Thoracic aorta (tissue), 2 donors: ENCODE measurements around the gene FAM78A. TPM values are rescaled to one million over a fixed set of nuclear protein-coding genes. Genes with fewer than 3 reads are reported as not detected.

ENCODE experiments used
- ATAC-seq: fragments of 150-250 bp; one replicate; pipeline ENCODE4 v1.8.0; 2017; ENCODE audit warnings: low read depth; ENCODE audit not compliant: insufficient number of reproducible peaks, low FRiP score
- DNase-seq: peaks from one replicate; pipeline ENCODE4 v3.0.0-alpha.2; 2020; ENCODE audit warnings: low spot score
- H3K27ac ChIP-seq, 2 donors: fragments of 200-600 bp; sonication (generic); 1 replicate in 1 of 2; 2 replicates in 1 of 2; pipeline ENCODE4 v1.5.1; 2016; ENCODE audit warnings: mild to moderate bottlenecking in 2 of 2, moderate library complexity in 2 of 2
- H3K27me3 ChIP-seq: fragments of 200-600 bp; sonication (generic); replicated peaks from 2 replicates; pipeline ENCODE4 v1.6.0; 2016; ENCODE audit warnings: mild to moderate bottlenecking; ENCODE audit not compliant: insufficient read depth
- H3K36me3 ChIP-seq: fragments of 200-600 bp; sonication (generic); one replicate; pipeline ENCODE4 v1.5.1; 2016
- H3K4me1 ChIP-seq, 2 donors: fragments of 200-600 bp; sonication (generic); 1 replicate in 1 of 2; 2 replicates in 1 of 2; pipeline versions ENCODE4 v1.5.1 to v1.6.0; 2016; ENCODE audit warnings: low read depth in 2 of 2, mild to moderate bottlenecking in 1 of 2; ENCODE audit not compliant: control insufficient read depth in 1 of 2
- H3K4me3 ChIP-seq: fragments of 200-600 bp; sonication (generic); 2 replicates; pipeline ENCODE4 v1.5.1; 2016; ENCODE audit warnings: mild to moderate bottlenecking
- H3K9me3 ChIP-seq: fragments of 200-600 bp; sonication (generic); 2 replicates; pipeline ENCODE4 v1.5.1; 2016
- total RNA-seq, 2 donors: library from RNA; depleted of rRNA; stranded (reverse); fragments of >200 nt; gene quantifications; one replicate each; pipeline versions ENCODE4 v1.1.0 to v1.2.3, GENCODE V29; 2016
- TF ChIP-seq, protein P1 (sequence below): fragments of 200-600 bp; sonication (generic); IDR thresholded peaks from one replicate; pipeline ENCODE4 v1.5.1; 2019; ENCODE audit warnings: antibody characterized with exemption

Gene FAM78A
- total RNA-seq, 2 donors from 2014 or later, result 5.0 to 5.7 TPM

DNA sequence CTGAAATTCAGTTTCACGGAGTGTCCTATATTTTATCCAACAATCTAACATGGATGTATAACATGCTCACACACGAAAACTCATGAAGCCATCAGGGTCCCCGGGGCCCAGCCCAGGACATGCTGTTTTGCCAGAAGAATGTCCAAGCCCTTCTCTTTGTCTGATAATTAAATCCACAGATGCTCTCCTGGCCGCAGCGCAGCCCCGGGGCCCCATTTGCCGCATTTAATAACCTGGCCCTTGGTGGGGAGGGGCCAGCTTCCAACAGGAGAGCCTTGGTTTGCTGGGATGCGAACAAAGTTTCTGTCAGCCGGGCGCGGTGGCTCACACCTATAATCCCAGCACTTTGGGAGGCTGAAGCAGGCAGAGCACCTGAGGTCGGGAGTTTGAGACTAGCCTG lies 43.2 kb upstream of the FAM78A start:
- TF ChIP-seq, protein P1, sequence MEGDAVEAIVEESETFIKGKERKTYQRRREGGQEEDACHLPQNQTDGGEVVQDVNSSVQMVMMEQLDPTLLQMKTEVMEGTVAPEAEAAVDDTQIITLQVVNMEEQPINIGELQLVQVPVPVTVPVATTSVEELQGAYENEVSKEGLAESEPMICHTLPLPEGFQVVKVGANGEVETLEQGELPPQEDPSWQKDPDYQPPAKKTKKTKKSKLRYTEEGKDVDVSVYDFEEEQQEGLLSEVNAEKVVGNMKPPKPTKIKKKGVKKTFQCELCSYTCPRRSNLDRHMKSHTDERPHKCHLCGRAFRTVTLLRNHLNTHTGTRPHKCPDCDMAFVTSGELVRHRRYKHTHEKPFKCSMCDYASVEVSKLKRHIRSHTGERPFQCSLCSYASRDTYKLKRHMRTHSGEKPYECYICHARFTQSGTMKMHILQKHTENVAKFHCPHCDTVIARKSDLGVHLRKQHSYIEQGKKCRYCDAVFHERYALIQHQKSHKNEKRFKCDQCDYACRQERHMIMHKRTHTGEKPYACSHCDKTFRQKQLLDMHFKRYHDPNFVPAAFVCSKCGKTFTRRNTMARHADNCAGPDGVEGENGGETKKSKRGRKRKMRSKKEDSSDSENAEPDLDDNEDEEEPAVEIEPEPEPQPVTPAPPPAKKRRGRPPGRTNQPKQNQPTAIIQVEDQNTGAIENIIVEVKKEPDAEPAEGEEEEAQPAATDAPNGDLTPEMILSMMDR, result no peak
- ATAC-seq (no peak), DNase-seq (no peak)
- no peak overlapping the region for H3K27ac ChIP-seq
- no peaks in the 10 kb centered on the region for H3K27me3 ChIP-seq
- no peaks in the 10 kb centered on the region for H3K4me1 ChIP-seq
- H3K4me3 ChIP-seq, result no peak overlapping the region
- H3K36me3 ChIP-seq, result no peaks in the 10 kb centered on the region
- no peaks in the 10 kb centered on the region for H3K9me3 ChIP-seq

DNA sequence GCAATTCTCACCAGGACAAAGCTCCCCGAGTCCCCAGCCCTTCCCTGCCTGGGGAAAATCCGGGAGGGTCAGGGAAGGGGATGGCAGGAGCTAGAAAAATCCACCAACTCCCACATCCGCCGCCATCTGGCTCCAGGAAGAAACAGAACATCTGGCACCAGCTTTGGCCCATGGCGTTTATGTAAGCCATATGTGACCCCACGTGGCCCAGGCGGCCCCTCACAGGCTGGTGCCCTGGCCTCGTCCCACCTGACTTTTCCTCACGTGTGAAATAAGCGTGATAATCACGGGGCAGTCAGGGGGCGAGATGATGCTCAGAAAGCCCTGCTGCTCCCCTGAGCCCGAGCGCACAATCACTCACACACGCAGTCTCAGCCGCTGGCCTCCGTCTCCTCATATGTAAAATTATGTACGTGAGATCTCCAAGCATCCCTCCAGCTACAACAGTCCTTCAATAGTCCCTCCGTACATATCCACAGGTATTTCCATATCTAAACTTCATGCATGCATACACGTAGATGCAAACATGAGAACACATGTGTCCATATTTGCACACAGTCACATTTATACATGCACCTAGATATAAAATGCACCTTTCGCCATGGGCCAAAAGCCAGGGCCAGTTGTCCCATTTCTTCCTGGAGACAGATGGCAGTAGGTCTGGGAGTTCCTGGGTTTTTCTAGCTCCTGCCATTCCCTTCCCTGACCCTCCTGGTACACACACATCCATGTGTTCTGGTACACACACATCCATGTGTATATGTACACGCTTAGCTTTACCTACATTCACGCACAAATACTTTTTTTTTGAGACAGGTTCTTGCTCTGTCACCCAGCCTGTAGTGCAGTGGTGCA lies 42.1 kb upstream of the FAM78A start:
- Histone ChIP-seq H3K27me3 (no peaks in the 10 kb centered on the region), H3K36me3 (no peaks in the 10 kb centered on the region), H3K27ac (no peak overlapping the region), H3K9me3 (no peaks in the 10 kb centered on the region), H3K4me3 (no peak overlapping the region), H3K4me1 (no peaks in the 10 kb centered on the region)
- DNase-seq (no peak), ATAC-seq (no peak)
- TF ChIP-seq, protein P1, result no peak

DNA sequence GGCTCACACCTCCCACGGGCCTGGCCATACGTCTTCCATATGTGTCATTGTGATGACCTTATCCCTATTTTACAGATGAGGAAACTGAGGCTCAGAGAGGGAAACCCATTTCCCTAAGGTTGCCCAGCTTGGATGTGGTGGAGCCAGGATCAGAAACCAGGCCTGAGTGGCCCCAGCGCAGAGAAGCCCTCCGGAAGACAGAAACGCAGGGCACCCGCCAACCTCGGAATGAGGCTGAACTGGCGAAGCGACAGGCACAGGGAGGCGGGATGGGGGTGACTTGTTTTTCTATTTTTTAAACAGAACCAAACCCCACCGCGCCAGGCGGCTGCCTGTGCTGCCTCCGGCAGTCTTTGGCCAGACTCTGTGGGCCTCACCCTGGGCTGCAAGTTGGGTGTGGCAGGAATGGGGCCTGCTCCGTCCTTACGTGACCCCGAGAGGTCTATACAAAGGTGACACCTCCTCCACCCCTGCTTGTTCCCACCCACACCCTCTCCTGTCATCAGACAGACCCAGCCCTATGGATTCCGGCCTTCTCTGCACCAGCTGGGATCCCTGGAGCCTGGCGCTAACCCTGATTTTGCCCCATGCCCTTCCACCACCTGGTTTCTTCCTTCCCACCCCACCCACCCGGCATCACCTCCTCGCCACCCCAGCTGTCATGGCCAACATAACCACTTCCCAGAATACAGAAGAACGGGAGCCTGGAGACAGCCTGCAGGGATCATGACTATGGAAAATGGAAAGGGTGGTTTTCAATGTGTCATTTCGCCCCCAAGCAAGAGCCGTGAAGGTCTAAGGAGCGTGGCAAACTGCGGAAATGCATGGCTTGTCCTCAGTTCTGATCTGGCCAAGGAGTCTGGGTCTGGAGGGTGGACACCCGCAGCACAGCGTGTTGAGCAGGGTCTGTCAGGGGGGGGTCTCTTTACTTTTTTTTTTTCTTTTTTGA lies 36.8 kb upstream of the FAM78A start:
- H3K36me3 ChIP-seq, result no peaks in the 10 kb centered on the region
- ATAC-seq (no peak), DNase-seq (no peak)
- no peaks in the 10 kb centered on the region for H3K4me1 ChIP-seq
- TF ChIP-seq, protein P1, result no peak
- H3K27me3 ChIP-seq, result no peaks in the 10 kb centered on the region
- no peaks in the 10 kb centered on the region for H3K9me3 ChIP-seq
- no peak overlapping the region for H3K27ac ChIP-seq
- no peak overlapping the region for H3K4me3 ChIP-seq

DNA sequence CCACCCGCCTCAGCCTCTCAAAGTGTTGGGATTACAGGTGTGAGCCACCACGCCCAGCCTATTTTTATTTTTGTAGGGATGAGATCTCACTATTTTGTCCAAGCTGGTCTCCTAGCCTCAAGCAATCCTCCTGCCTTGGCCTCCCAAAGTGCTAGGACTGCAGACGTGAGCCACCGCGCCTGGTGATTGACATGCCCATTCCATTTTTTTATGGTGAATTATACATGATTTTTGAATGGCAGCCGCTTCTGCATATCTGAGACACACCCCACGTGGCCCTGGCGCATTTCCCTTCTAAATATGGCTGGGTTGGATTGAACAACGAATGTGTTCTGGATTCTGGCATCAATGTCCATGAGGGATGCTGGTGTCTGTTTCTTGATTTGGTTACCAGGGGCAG lies 35.9 kb upstream of the FAM78A start:
- no peaks in the 10 kb centered on the region for H3K9me3 ChIP-seq
- no peaks in the 10 kb centered on the region for H3K36me3 ChIP-seq
- no peak overlapping the region for H3K4me3 ChIP-seq
- ATAC-seq (no peak), DNase-seq (no peak)
- no peaks in the 10 kb centered on the region for H3K4me1 ChIP-seq
- H3K27ac ChIP-seq, result no peak overlapping the region
- TF ChIP-seq, protein P1, result no peak
- no peaks in the 10 kb centered on the region for H3K27me3 ChIP-seq
